GM12878 (cell line): Measurements from ENCODE around the gene UBE2C.
"Not testable (repeated sequence)": the region's sequence is repeated elsewhere in the genome, so short reads cannot be mapped to it uniquely, and the experiment has no call there.

Experiments used
- ASH2L ChIP-seq: fragments of 300-600, 200-600 bp; sonication (generic); IDR thresholded peaks from 2 replicates; pipeline ENCODE4 v1.6.1; 2017; ENCODE audit warnings: low read depth, mild to moderate bottlenecking, borderline replicate concordance
- CTCF ChIP-seq, 3 experiments: IDR thresholded peaks in 2 of 3; conservative IDR thresholded peaks in 1 of 3; 2 replicates each; pipeline ENCODE4 v1.5.1; 2011; ENCODE audit warnings: low read depth in 3 of 3, low read length in 3 of 3, mild to moderate bottlenecking in 3 of 3, control low read depth in 2 of 3, moderate library complexity in 2 of 3, inconsistent platforms in 1 of 3, mixed read lengths in 1 of 3; ENCODE audit not compliant: control insufficient read depth in 2 of 3, insufficient read depth in 1 of 3; ENCODE audit errors: extremely low read depth in 1 of 3

- not testable (repeated sequence) for TF ChIP-seq CTCF (IDR thresholded peaks at IDR 0.05 in 2 of 3, conservative IDR thresholded peaks at IDR 0.05 in 1 of 3; ENCODE audit: control insufficient read depth in 2 of 3, extremely low read depth in 1 of 3, insufficient read depth in 1 of 3, low read depth in 3 of 3, low read length in 3 of 3); ASH2L
Observed at GRCh38 chr20:45797510-45797909, 14.9 kb upstream of the UBE2C start.
